SK-N-SH treated with all-trans-retinoic acid at 6 μM for 48 hours (cell line): ENCODE measurements around the gene LRRN4CL.

Experiments
- CSDC2 ChIP-seq: fragments of 250-450 bp; sonication (Bioruptor Pico); IDR thresholded peaks from 2 replicates; pipeline ENCODE4 v1.5.0; 2020; ENCODE audit warnings: mild to moderate bottlenecking, moderate library complexity
- RARB ChIP-seq: fragments of 250-450 bp; sonication (Bioruptor Pico); IDR thresholded peaks from 2 replicates; pipeline ENCODE4 v1.8.0; 2021; ENCODE audit warnings: mild to moderate bottlenecking, moderate library complexity
- TCF4 ChIP-seq: fragments of 250-450 bp; sonication (Bioruptor Pico); IDR thresholded peaks from 2 replicates; pipeline ENCODE4 v1.8.0; 2021; ENCODE audit warnings: mild to moderate bottlenecking, moderate library complexity, borderline replicate concordance
- ZFP3 ChIP-seq: fragments of 250-450 bp; sonication (Bioruptor Pico); IDR thresholded peaks from 2 replicates; pipeline ENCODE4 v1.5.0; 2020; ENCODE audit warnings: mild to moderate bottlenecking, moderate library complexity
- ZFP30 ChIP-seq: fragments of 450-650 bp; formaldehyde crosslinking; IDR thresholded peaks from 2 replicates; pipeline ENCODE4 v1.5.0; 2022; ENCODE audit warnings: mild to moderate bottlenecking, moderate library complexity
- TF ChIP-seq, protein P1 (sequence below): fragments of 250-450 bp; sonication (Bioruptor Pico); IDR thresholded peaks from 2 replicates; pipeline ENCODE4 v1.8.0; 2021; ENCODE audit warnings: low read depth, mild to moderate bottlenecking, moderate library complexity, borderline replicate concordance

GRCh38 chr11:62705413-62705812, 16.1 kb upstream of the LRRN4CL start:
- no peak for TF ChIP-seq ZFP3
- TF ChIP-seq RARB (CRISPR knock-in tag), result no peak
- TF ChIP-seq TCF4, result no peak
- TF ChIP-seq, protein P1, sequence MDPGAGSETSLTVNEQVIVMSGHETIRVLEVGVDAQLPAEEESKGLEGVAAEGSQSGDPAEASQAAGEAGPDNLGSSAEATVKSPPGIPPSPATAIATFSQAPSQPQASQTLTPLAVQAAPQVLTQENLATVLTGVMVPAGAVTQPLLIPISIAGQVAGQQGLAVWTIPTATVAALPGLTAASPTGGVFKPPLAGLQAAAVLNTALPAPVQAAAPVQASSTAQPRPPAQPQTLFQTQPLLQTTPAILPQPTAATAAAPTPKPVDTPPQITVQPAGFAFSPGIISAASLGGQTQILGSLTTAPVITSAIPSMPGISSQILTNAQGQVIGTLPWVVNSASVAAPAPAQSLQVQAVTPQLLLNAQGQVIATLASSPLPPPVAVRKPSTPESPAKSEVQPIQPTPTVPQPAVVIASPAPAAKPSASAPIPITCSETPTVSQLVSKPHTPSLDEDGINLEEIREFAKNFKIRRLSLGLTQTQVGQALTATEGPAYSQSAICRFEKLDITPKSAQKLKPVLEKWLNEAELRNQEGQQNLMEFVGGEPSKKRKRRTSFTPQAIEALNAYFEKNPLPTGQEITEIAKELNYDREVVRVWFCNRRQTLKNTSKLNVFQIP (CRISPR knock-in tag), result no peak
- no peak for TF ChIP-seq CSDC2
- TF ChIP-seq ZFP30 (CRISPR knock-in tag), result no peak
